Stimulated activated CD4-positive, alpha-beta T cell treated with anti-CD3 and anti-CD28 coated beads, Interleukin-2, amount 100 ng/mL, for 24 hours (primary cell): ENCODE results near the gene EIF4B.

Source experiments
- DNase-seq, 2 donors: peaks; one replicate each; pipeline ENCODE4 v3.0.0-alpha.2; 2020

EIF4B gene

GRCh38 chr12:53060064-53060720 lies 53.9 kb downstream of the EIF4B start:
- DNase-seq: no peak

- DNase-seq: no peak
These were observed 54.5 kb downstream of the EIF4B start for GRCh38 chr12:53060721-53061276.

GRCh38 chr12:53061404-53062010 lies 55.3 kb downstream of the EIF4B start:
- DNase-seq: no peak

- no peak for DNase-seq
These were observed 56.0 kb downstream of the EIF4B start for GRCh38 chr12:53062011-53062961.

- DNase-seq: no peak
These were observed 56.9 kb downstream of the EIF4B start for GRCh38 chr12:53062977-53063707.

- DNase-seq: no peak
These were observed 57.7 kb downstream of the EIF4B start for GRCh38 chr12:53063708-53064612.

GRCh38 chr12:53064613-53065436 lies 58.6 kb downstream of the EIF4B start:
- no peak for DNase-seq

GRCh38 chr12:53065470-53065869 lies 59.2 kb downstream of the EIF4B start:
- no peak for DNase-seq

- peak; percentile 77 to 79 for DNase-seq
These were observed 60.0 kb downstream of the EIF4B start for GRCh38 chr12:53065975-53066931.

GRCh38 chr12:53067074-53067992 lies 61.1 kb downstream of the EIF4B start:
- no peak for DNase-seq

- no peak for DNase-seq
These were observed 61.9 kb downstream of the EIF4B start for GRCh38 chr12:53067993-53068770.

- DNase-seq: no peak
These were observed 62.7 kb downstream of the EIF4B start for GRCh38 chr12:53068811-53069585.

GRCh38 chr12:53069621-53070410 lies 63.6 kb downstream of the EIF4B start:
- no peak for DNase-seq

GRCh38 chr12:53070877-53071492 lies 64.7 kb downstream of the EIF4B start:
- no peak for DNase-seq
